ENCODE data around the gene NIPSNAP2. TPM values are rescaled to one million over a fixed set of nuclear protein-coding genes. Genes with fewer than 3 reads are reported as not detected.

Gene NIPSNAP2
- total and polyA plus RNA-seq, 2 of the 13 experiments (the other 11 are each of a cell fraction or from before 2014, with no cell fraction given), result 40.3 to 61.5 TPM

DNA sequence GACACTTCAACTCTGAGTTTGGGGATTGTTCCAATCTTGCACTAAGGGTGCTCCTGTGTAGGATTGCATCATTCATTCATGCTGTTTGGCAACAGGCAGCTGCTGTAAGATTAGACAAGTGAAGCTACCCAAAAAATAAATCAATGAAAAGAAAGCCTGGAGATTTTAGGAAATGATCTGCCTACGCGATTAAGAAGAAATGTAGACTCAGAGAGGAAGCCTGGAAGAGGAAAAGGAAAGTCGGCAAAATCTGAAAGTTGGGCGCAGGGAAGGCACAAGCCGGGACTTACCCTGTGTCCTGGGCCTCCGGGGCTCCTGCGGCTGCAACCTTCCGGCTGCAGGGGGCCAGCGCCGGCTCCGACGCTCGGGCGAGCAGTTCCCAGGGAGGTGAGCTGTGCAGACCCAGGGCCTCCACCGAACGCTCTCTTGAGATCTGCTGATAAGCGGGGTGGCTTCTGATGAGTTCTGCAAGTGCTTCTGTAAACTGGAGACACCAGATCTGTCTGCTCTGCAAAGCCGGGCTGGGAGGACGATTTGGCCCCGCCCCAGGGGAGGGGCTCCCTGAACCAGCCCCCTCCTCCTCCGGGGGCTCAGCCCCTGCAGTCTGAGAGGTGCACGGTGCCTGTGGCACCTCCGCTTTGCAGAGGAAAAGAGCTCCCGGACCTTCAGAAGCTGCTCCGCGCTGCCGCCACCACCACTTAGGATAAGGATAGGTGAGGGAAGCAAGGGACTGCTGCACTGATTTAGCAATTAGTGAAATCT, 69.5 kb downstream of the NIPSNAP2 start (continued):
- no peak for TF ChIP-seq ZFP41 (CRISPR knock-in tag; IDR thresholded peaks at IDR 0.05; ENCODE audit: borderline replicate concordance)
- no peak for TF ChIP-seq ZNF451 (CRISPR knock-in tag; IDR thresholded peaks at IDR 0.05)
- no peak; the same call in none of the 2 replicates for TF ChIP-seq ZMYM4 (CRISPR knock-in tag; IDR thresholded peaks at IDR 0.05)
- TF ChIP-seq SP4 (CRISPR knock-in tag; IDR thresholded peaks at IDR 0.05), result peak; percentile 79
- no peak for TF ChIP-seq NFE2L2 (IDR thresholded peaks at IDR 0.05; ENCODE audit: low read length)
- 0 out of 2 replicates have a peak, but pooled peaks have one; percentile 46 for TF ChIP-seq SNAI1 (CRISPR knock-in tag; IDR thresholded peaks at IDR 0.05; ENCODE audit: borderline replicate concordance)
- TF ChIP-seq IKZF4 (CRISPR knock-in tag; IDR thresholded peaks at IDR 0.05; ENCODE audit: borderline replicate concordance, low read depth, not compliant biosample characterization), result peak; percentile 21
- TF ChIP-seq, protein P1, sequence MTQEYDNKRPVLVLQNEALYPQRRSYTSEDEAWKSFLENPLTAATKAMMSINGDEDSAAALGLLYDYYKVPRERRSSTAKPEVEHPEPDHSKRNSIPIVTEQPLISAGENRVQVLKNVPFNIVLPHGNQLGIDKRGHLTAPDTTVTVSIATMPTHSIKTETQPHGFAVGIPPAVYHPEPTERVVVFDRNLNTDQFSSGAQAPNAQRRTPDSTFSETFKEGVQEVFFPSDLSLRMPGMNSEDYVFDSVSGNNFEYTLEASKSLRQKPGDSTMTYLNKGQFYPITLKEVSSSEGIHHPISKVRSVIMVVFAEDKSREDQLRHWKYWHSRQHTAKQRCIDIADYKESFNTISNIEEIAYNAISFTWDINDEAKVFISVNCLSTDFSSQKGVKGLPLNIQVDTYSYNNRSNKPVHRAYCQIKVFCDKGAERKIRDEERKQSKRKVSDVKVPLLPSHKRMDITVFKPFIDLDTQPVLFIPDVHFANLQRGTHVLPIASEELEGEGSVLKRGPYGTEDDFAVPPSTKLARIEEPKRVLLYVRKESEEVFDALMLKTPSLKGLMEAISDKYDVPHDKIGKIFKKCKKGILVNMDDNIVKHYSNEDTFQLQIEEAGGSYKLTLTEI (CRISPR knock-in tag; conservative IDR thresholded peaks at IDR 0.05), result no peak
- 0 out of 2 replicates have a peak, but pooled peaks have one; percentile 28 for TF ChIP-seq TGIF2 (CRISPR knock-in tag; IDR thresholded peaks at IDR 0.05)
- no peak for TF ChIP-seq POLR2AphosphoS2 (IDR thresholded peaks at IDR 0.05; ENCODE audit: low read depth, low read length)
- TF ChIP-seq, protein P2, sequence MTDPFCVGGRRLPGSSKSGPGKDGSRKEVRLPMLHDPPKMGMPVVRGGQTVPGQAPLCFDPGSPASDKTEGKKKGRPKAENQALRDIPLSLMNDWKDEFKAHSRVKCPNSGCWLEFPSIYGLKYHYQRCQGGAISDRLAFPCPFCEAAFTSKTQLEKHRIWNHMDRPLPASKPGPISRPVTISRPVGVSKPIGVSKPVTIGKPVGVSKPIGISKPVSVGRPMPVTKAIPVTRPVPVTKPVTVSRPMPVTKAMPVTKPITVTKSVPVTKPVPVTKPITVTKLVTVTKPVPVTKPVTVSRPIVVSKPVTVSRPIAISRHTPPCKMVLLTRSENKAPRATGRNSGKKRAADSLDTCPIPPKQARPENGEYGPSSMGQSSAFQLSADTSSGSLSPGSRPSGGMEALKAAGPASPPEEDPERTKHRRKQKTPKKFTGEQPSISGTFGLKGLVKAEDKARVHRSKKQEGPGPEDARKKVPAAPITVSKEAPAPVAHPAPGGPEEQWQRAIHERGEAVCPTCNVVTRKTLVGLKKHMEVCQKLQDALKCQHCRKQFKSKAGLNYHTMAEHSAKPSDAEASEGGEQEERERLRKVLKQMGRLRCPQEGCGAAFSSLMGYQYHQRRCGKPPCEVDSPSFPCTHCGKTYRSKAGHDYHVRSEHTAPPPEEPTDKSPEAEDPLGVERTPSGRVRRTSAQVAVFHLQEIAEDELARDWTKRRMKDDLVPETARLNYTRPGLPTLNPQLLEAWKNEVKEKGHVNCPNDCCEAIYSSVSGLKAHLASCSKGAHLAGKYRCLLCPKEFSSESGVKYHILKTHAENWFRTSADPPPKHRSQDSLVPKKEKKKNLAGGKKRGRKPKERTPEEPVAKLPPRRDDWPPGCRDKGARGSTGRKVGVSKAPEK (CRISPR knock-in tag; IDR thresholded peaks at IDR 0.05; ENCODE audit: borderline replicate concordance), result no peak
- TF ChIP-seq, protein P3, sequence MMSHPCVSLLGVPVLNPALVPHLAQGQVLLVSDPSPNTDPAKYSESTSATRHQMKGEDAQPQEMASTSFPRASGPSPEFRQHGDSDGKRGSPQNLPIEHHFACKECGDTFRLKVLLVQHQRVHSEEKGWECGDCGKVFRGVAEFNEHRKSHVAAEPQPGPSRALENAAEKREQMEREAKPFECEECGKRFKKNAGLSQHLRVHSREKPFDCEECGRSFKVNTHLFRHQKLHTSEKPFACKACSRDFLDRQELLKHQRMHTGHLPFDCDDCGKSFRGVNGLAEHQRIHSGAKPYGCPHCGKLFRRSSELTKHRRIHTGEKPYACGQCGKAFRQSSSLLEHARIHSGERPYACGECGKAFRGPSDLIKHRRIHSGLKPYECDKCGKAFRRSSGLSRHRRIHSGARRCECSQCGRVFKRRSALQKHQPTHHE (CRISPR knock-in tag; IDR thresholded peaks at IDR 0.05; ENCODE audit: borderline replicate concordance), result peak; percentile 67; the same call in 1 of the 2 replicates
- 0 out of 2 replicates have a peak, but pooled peaks have one; percentile 34 for TF ChIP-seq ZNF775 (CRISPR knock-in tag; IDR thresholded peaks at IDR 0.05; ENCODE audit: borderline replicate concordance)
- TF ChIP-seq, protein P4, sequence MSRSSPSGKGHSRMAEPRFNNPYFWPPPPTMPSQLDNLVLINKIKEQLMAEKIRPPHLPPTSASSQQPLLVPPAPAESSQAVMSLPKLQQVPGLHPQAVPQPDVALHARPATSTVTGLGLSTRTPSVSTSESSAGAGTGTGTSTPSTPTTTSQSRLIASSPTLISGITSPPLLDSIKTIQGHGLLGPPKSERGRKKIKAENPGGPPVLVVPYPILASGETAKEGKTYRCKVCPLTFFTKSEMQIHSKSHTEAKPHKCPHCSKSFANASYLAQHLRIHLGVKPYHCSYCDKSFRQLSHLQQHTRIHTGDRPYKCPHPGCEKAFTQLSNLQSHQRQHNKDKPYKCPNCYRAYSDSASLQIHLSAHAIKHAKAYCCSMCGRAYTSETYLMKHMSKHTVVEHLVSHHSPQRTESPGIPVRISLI (CRISPR knock-in tag; IDR thresholded peaks at IDR 0.05; ENCODE audit: borderline replicate concordance), result no peak; the same call in 1 of the 2 replicates
- TF ChIP-seq NFRKB (IDR thresholded peaks at IDR 0.05), result no peak
- TF ChIP-seq PHF21A (CRISPR knock-in tag; IDR thresholded peaks at IDR 0.05), result peak; percentile 28; the same call in 1 of the 2 replicates
- no peak for TF ChIP-seq ZNF619 (CRISPR knock-in tag; IDR thresholded peaks at IDR 0.05)
- TF ChIP-seq PRMT3 (CRISPR knock-in tag; IDR thresholded peaks at IDR 0.05; ENCODE audit: borderline replicate concordance, low read depth), result no peak
- no peak for TF ChIP-seq NFIC (IDR thresholded peaks at IDR 0.05; ENCODE audit: low read length)
- no peak; the same call in 1 of the 2 replicates for TF ChIP-seq ONECUT2 (CRISPR knock-in tag; IDR thresholded peaks at IDR 0.05)
- TF ChIP-seq NPAS2 (CRISPR knock-in tag; IDR thresholded peaks at IDR 0.05; ENCODE audit: borderline replicate concordance), result no peak
- no peak for TF ChIP-seq ZBTB1 (CRISPR knock-in tag; IDR thresholded peaks at IDR 0.05; ENCODE audit: borderline replicate concordance)
- peak; percentile 85; the same call in 1 of the 2 replicates for TF ChIP-seq ZNF317 (CRISPR knock-in tag; IDR thresholded peaks at IDR 0.05)
